OCI-LY7 (cell line): ENCODE measurements around the gene UBE2D4. TPM values are rescaled to one million over a fixed set of nuclear protein-coding genes. Genes with fewer than 3 reads are reported as not detected.
"Not testable (repeated sequence)": the region's sequence is repeated elsewhere in the genome, so short reads cannot be mapped to it uniquely, and the experiment has no call there.

Experiments
- BruUV-seq: library from RNA; stranded (reverse); fragments of 400-500 nt; replicated peaks from 2 replicates; lab custom pipeline; 2021; lab: Mats Ljungman, UMichigan
- CTCF ChIA-PET: fragments of 300-600 bp; sonication (Branson Sonifier 250); formaldehyde crosslinking; loops from one replicate; lab custom pipeline; 2022; ENCODE audit warnings: antibody characterized with exemption; ENCODE audit not compliant: unreplicated experiment; lab: Charles Lee
- POLR2A ChIA-PET: fragments of 300-600 bp; sonication (Branson Sonifier 250); formaldehyde crosslinking; loops from one replicate; lab custom pipeline; 2022; ENCODE audit warnings: antibody characterized with exemption; lab: Charles Lee
- DNase-seq: peaks from one replicate; pipeline ENCODE4 v3.0.0-alpha.2; 2015; ENCODE audit warnings: low spot score
- H2AFZ ChIP-seq: fragments of 200-600 bp; sonication (generic), shearing (Covaris generic); 2 replicates; pipeline ENCODE4 v1.6.1; 2014; ENCODE audit warnings: mild to moderate bottlenecking, antibody characterized with exemption, low read length, moderate library complexity
- H3K27ac ChIP-seq: fragments of 200-600 bp; sonication (generic); 2 replicates; pipeline ENCODE4 v1.5.1; 2014; ENCODE audit warnings: mixed run types, low read depth, mild to moderate bottlenecking, moderate library complexity, low read length, inconsistent platforms; ENCODE audit not compliant: poor library complexity, severe bottlenecking
- H3K36me3 ChIP-seq: fragments of 200-600 bp; sonication (generic); 2 replicates; pipeline ENCODE4 v1.6.1; 2014; ENCODE audit warnings: mild to moderate bottlenecking, antibody characterized with exemption, low read length, moderate library complexity, mixed read lengths; ENCODE audit not compliant: insufficient read depth
- H3K4me1 ChIP-seq: fragments of 200-600 bp; sonication (generic); 2 replicates; pipeline ENCODE4 v1.5.1; 2014; ENCODE audit warnings: mild to moderate bottlenecking, low read length; ENCODE audit not compliant: insufficient read depth, poor library complexity, severe bottlenecking
- H3K4me2 ChIP-seq: fragments of 200-600 bp; sonication (generic); 2 replicates; pipeline ENCODE4 v1.6.1; 2014; ENCODE audit warnings: mild to moderate bottlenecking, low read length
- H3K4me3 ChIP-seq: fragments of 200-600 bp; sonication (generic); 2 replicates; pipeline ENCODE4 v1.5.1; 2014; ENCODE audit warnings: mild to moderate bottlenecking, low read depth, low read length; ENCODE audit not compliant: poor library complexity, severe bottlenecking
- H3K79me2 ChIP-seq: fragments of 200-600 bp; sonication (generic); 2 replicates; pipeline ENCODE4 v1.6.1; 2016; ENCODE audit warnings: low read depth, mild to moderate bottlenecking, low read length, moderate library complexity, mixed read lengths; ENCODE audit not compliant: insufficient read depth
- H3K9me2 ChIP-seq: fragments of 200-600 bp; sonication (generic); 2 replicates; pipeline ENCODE4 v1.6.1; 2016; ENCODE audit warnings: mild to moderate bottlenecking, low read length, mixed read lengths; ENCODE audit not compliant: insufficient read depth
- H3K9me3 ChIP-seq: fragments of 200-600 bp; sonication (generic); 2 replicates; pipeline ENCODE4 v1.6.1; 2014; ENCODE audit warnings: mild to moderate bottlenecking, mixed run types, low read length, mixed read lengths
- H4K20me1 ChIP-seq: fragments of 200-600 bp; sonication (generic); 2 replicates; pipeline ENCODE4 v1.6.1; 2014; ENCODE audit warnings: mild to moderate bottlenecking, antibody characterized with exemption, low read length, moderate library complexity, mixed read lengths; ENCODE audit not compliant: insufficient read depth
- CTCF ChIP-seq: fragments of 200-600 bp; sonication (generic); conservative IDR thresholded peaks from 2 replicates; pipeline ENCODE4 v1.5.1; 2014; ENCODE audit warnings: mild to moderate bottlenecking, antibody characterized with exemption, low read length, moderate library complexity, mixed read lengths
- EZH2phosphoT487 ChIP-seq: fragments of 200-600 bp; sonication (generic); IDR thresholded peaks from 2 replicates; pipeline ENCODE4 v1.6.1; 2018; ENCODE audit warnings: low read depth, borderline replicate concordance, mild to moderate bottlenecking, mixed run types, antibody characterized with exemption, low read length, moderate library complexity, mixed read lengths
- intact Hi-C: fragments of 100-400 bp; cut with micrococcal nuclease; formaldehyde crosslinking; loops from one replicate; pipeline ENCODE4 v1.10.0; 2022; ENCODE audit not compliant: unreplicated experiment
- total RNA-seq, 2 experiments: library from RNA; depleted of rRNA in 1 of 2; stranded (reverse); fragments of >200 nt in 1 of 2; shearing (Covaris generic) in 1 of 2; gene quantifications; 2 replicates each; pipeline ENCODE4 v1.2.3, GENCODE V29; 2014 to 2022

Gene UBE2D4
- total RNA-seq, 2 experiments from 2014 or later = 2.8 to 3.8 TPM

GRCh38 chr7:43977525-43977924 lies 51.3 kb downstream of the UBE2D4 start:
- no peaks in the 10 kb centered on the region for H3K9me3 ChIP-seq
- no peaks in the 10 kb centered on the region for H3K9me2 ChIP-seq
- intact Hi-C loops = no loop called here
- no peaks in the 10 kb centered on the region for H3K4me1 ChIP-seq
- no peaks in the 10 kb centered on the region for H3K36me3 ChIP-seq
- H3K4me3 ChIP-seq = no peak overlapping the region
- no peak overlapping the region for H2AFZ ChIP-seq
- no peaks in the 10 kb centered on the region for H3K79me2 ChIP-seq
- no peak for TF ChIP-seq EZH2phosphoT487
- TF ChIP-seq CTCF = no peak
- ChIA-PET POLR2A (no interaction called here), CTCF (no interaction called here)
- no peak overlapping the region for H3K27ac ChIP-seq
- no peaks in the 10 kb centered on the region for H4K20me1 ChIP-seq
- no TSS peak for BruUV-seq
- DNase-seq = no peak
- H3K4me2 ChIP-seq = no peak overlapping the region

- H3K9me2 ChIP-seq, H4K20me1 ChIP-seq, H3K4me2 ChIP-seq, H3K79me2 ChIP-seq, DNase-seq, BruUV-seq, H3K36me3 ChIP-seq, POLR2A ChIA-PET, H2AFZ ChIP-seq, H3K4me1 ChIP-seq, H3K27ac ChIP-seq, intact Hi-C loops, H3K9me3 ChIP-seq, CTCF ChIA-PET, H3K4me3 ChIP-seq: not testable (repeated sequence)
Measured at GRCh38 chr7:43978102-43978501, 51.9 kb downstream of the UBE2D4 start.

- H3K36me3 ChIP-seq, H2AFZ ChIP-seq, intact Hi-C loops, H3K9me3 ChIP-seq, H3K79me2 ChIP-seq, DNase-seq, BruUV-seq, H3K4me3 ChIP-seq, H3K4me1 ChIP-seq, CTCF ChIA-PET, H4K20me1 ChIP-seq, H3K9me2 ChIP-seq, POLR2A ChIA-PET, H3K27ac ChIP-seq, H3K4me2 ChIP-seq: not testable (repeated sequence)
Measured at GRCh38 chr7:43982848-43983247, 56.6 kb downstream of the UBE2D4 start.

- H3K79me2 ChIP-seq, CTCF ChIA-PET, H3K4me1 ChIP-seq, H4K20me1 ChIP-seq, H2AFZ ChIP-seq, H3K9me3 ChIP-seq, DNase-seq, H3K36me3 ChIP-seq, H3K4me2 ChIP-seq, H3K9me2 ChIP-seq, intact Hi-C loops, BruUV-seq, H3K27ac ChIP-seq, H3K4me3 ChIP-seq: not testable (repeated sequence)
- TF ChIP-seq CTCF = peak; percentile 49
- POLR2A ChIA-PET = interaction anchor here (0.6 kb wide), 1 partner anchor 488 kb away, joined by 4 read pairs; no protein-coding TSS in a partner anchor
Measured at GRCh38 chr7:43983736-43984135, 57.5 kb downstream of the UBE2D4 start.
